HG03039 (cell line): ENCODE measurements around the gene WWC1.

Experiments used
- ATAC-seq: cut with Tn5 transposase; IDR thresholded peaks from one replicate; pipeline ENCODE4 v1.9.1; 2021; ENCODE audit warnings: mild to moderate bottlenecking, moderate library complexity; ENCODE audit not compliant: unreplicated experiment

WWC1 gene

GRCh38 chr5:168291342-168291963, at the start of gene WWC1:
Gene WWC1, plus strand, starts transcription at chr5:168291645. Its CDS starts 508 bp downstream, at chr5:168292153.
- ATAC-seq = peak; percentile 74

- ATAC-seq = no peak
Measured at GRCh38 chr5:168244838-168245559, 46.4 kb upstream of the WWC1 start.

- ATAC-seq = no peak
Measured at GRCh38 chr5:168249923-168250322, 41.5 kb upstream of the WWC1 start.

- no peak for ATAC-seq
Measured at GRCh38 chr5:168251259-168251658, 40.2 kb upstream of the WWC1 start.

- no peak for ATAC-seq
Measured at GRCh38 chr5:168254013-168254693, 37.3 kb upstream of the WWC1 start.

GRCh38 chr5:168260353-168261226, 30.9 kb upstream of the WWC1 start:
- no peak for ATAC-seq

- no peak for ATAC-seq
Measured at GRCh38 chr5:168261227-168261571, 30.2 kb upstream of the WWC1 start.

GRCh38 chr5:168262042-168262743, 29.3 kb upstream of the WWC1 start:
- ATAC-seq = no peak

- no peak for ATAC-seq
Measured at GRCh38 chr5:168263121-168263520, 28.3 kb upstream of the WWC1 start.

GRCh38 chr5:168266016-168266415, 25.4 kb upstream of the WWC1 start:
- no peak for ATAC-seq

GRCh38 chr5:168268949-168269936, 22.2 kb upstream of the WWC1 start:
- peak; percentile 83 for ATAC-seq

GRCh38 chr5:168269937-168270330, 21.5 kb upstream of the WWC1 start:
- ATAC-seq = no peak

GRCh38 chr5:168270476-168270875, 21.0 kb upstream of the WWC1 start:
- ATAC-seq = no peak

- ATAC-seq = no peak
Measured at GRCh38 chr5:168273056-168273980, 18.1 kb upstream of the WWC1 start.

- ATAC-seq = no peak
Measured at GRCh38 chr5:168274406-168274805, 17.0 kb upstream of the WWC1 start.

- no peak for ATAC-seq
Measured at GRCh38 chr5:168275940-168276339, 15.5 kb upstream of the WWC1 start.

- ATAC-seq = no peak
Measured at GRCh38 chr5:168282120-168282519, 9.3 kb upstream of the WWC1 start.

- ATAC-seq = no peak
Measured at GRCh38 chr5:168284809-168285208, 6.6 kb upstream of the WWC1 start.
